ENCODE measurements around the gene DNAH2.

DNA sequence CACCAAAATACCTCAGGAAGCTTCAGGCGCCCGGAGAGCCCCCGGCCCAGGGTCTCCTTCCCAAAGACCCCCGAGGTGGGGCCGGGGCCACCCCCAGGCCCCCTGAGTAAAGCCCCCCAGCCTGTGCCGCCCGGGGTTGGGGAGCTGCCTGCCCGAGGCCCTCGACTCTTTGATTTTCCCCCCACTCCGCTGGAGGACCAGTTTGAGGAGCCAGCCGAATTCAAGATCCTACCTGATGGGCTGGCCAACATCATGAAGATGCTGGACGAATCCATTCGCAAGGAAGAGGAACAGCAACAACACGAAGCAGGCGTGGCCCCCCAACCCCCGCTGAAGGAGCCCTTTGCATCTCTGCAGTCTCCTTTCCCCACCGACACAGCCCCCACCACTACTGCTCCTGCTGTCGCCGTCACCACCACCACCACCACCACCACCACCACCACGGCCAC is 130.6 kb downstream of the DNAH2 start:
- no peak for TF ChIP-seq SP1 (CRISPR knock-in tag; conservative IDR thresholded peaks at IDR 0.05)
- TF ChIP-seq, protein P1, sequence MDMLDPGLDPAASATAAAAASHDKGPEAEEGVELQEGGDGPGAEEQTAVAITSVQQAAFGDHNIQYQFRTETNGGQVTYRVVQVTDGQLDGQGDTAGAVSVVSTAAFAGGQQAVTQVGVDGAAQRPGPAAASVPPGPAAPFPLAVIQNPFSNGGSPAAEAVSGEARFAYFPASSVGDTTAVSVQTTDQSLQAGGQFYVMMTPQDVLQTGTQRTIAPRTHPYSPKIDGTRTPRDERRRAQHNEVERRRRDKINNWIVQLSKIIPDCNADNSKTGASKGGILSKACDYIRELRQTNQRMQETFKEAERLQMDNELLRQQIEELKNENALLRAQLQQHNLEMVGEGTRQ (CRISPR knock-in tag; IDR thresholded peaks at IDR 0.05): no peak
- TF ChIP-seq SMAD4 (CRISPR knock-in tag; IDR thresholded peaks at IDR 0.05): no peak
- TF ChIP-seq CTCF (IDR thresholded peaks at IDR 0.05): no peak
